HepG2 (cell line): ENCODE results near the gene MED23. TPM values are rescaled to one million over a fixed set of nuclear protein-coding genes. Genes with fewer than 3 reads are reported as not detected.

Experiments used
- ATF1 ChIP-seq: IDR thresholded peaks from 2 replicates; pipeline ENCODE4 v1.6.1; 2016; ENCODE audit warnings: mild to moderate bottlenecking, control low read depth
- ATF4 ChIP-seq, 2 experiments: fragments of 450-650 bp in 1 of 2; sonication (generic) in 1 of 2; formaldehyde crosslinking; IDR thresholded peaks; 2 replicates each; pipeline versions ENCODE4 v1.5.0 to v1.8.0; 2020 to 2022; ENCODE audit warnings: mild to moderate bottlenecking in 1 of 2, missing genetic modification reagents in 1 of 2
- DMAP1 ChIP-seq: IDR thresholded peaks from 2 replicates; pipeline ENCODE4 v1.6.1; 2016
- FOXO4 ChIP-seq: sonication (generic); formaldehyde crosslinking; conservative IDR thresholded peaks from 2 replicates; pipeline ENCODE4 v1.8.1; 2023; ENCODE audit warnings: missing genetic modification reagents
- KLF16 ChIP-seq, 2 experiments: sonication (generic) in 1 of 2; formaldehyde crosslinking in 1 of 2; IDR thresholded peaks; 2 replicates each; pipeline versions ENCODE4 v1.6.1 to v1.8.0; 2016 to 2023; ENCODE audit warnings: missing genetic modification reagents in 2 of 2, missing compliant biosample characterization in 1 of 2
- LCORL ChIP-seq, 2 experiments: fragments of 450-650 bp in 1 of 2; sonication (generic) in 1 of 2; formaldehyde crosslinking in 1 of 2; IDR thresholded peaks; 2 replicates each; pipeline versions ENCODE4 v1.5.0 to v1.6.1; 2017 to 2020; ENCODE audit warnings: antibody characterized with exemption in 1 of 2, missing genetic modification reagents in 1 of 2
- NFIC ChIP-seq: IDR thresholded peaks from 2 replicates; pipeline ENCODE4 v1.6.1; 2012; ENCODE audit warnings: mild to moderate bottlenecking, low read length, inconsistent platforms
- NFRKB ChIP-seq: fragments of 450-650 bp; IDR thresholded peaks from 2 replicates; pipeline ENCODE4 v1.6.1; 2017
- PLRG1 ChIP-seq: fragments of 450-650 bp; conservative IDR thresholded peaks from 2 replicates; pipeline ENCODE4 v1.6.1; 2016
- PLSCR1 ChIP-seq: sonication (generic); formaldehyde crosslinking; IDR thresholded peaks from 2 replicates; pipeline ENCODE4 v1.5.0; 2020; ENCODE audit warnings: missing genetic modification reagents, mild to moderate bottlenecking, borderline replicate concordance
- POLR2AphosphoS2 ChIP-seq: IDR thresholded peaks from 2 replicates; pipeline ENCODE4 v1.6.1; 2011; ENCODE audit warnings: low read depth, low read length, improper control_type of control experiment
- RFX3 ChIP-seq: IDR thresholded peaks from 2 replicates; pipeline ENCODE4 v1.6.1; 2016; ENCODE audit warnings: missing biosample characterization, missing genetic modification reagents
- SKI ChIP-seq: fragments of 450-650 bp; IDR thresholded peaks from one replicate; pipeline ENCODE4 v1.6.1; 2018; ENCODE audit warnings: mild to moderate bottlenecking; ENCODE audit not compliant: partially characterized antibody
- TMF1 ChIP-seq: sonication (generic); formaldehyde crosslinking; IDR thresholded peaks from 2 replicates; pipeline ENCODE4 v1.8.1; 2022; ENCODE audit warnings: low read depth, missing genetic modification reagents
- YEATS4 ChIP-seq: sonication (generic); formaldehyde crosslinking; IDR thresholded peaks from 2 replicates; pipeline ENCODE4 v1.4.0; 2020; ENCODE audit warnings: missing genetic modification reagents, borderline replicate concordance
- ZFAT ChIP-seq: sonication (generic); formaldehyde crosslinking; conservative IDR thresholded peaks from 2 replicates; pipeline ENCODE4 v1.8.1; 2023; ENCODE audit warnings: missing genetic modification reagents, inconsistent platforms
- ZNF20 ChIP-seq: sonication (generic); formaldehyde crosslinking; IDR thresholded peaks from 2 replicates; pipeline ENCODE4 v1.4.0; 2020; ENCODE audit warnings: mild to moderate bottlenecking, moderate library complexity, missing genetic modification reagents
- ZNF232 ChIP-seq: sonication (generic); formaldehyde crosslinking; IDR thresholded peaks from 2 replicates; pipeline ENCODE4 v1.4.0; 2020; ENCODE audit warnings: missing genetic modification reagents, borderline replicate concordance
- ZNF430 ChIP-seq: sonication (generic); formaldehyde crosslinking; IDR thresholded peaks from 2 replicates; pipeline ENCODE4 v1.9.0; 2021; ENCODE audit warnings: mild to moderate bottlenecking, missing genetic modification reagents
- ZNF546 ChIP-seq: sonication (generic); formaldehyde crosslinking; conservative IDR thresholded peaks from 2 replicates; pipeline ENCODE4 v1.8.1; 2023; ENCODE audit warnings: mild to moderate bottlenecking, missing genetic modification reagents
- ZNF549 ChIP-seq: sonication (generic); formaldehyde crosslinking; IDR thresholded peaks from 2 replicates; pipeline ENCODE4 v1.5.0; 2020; ENCODE audit warnings: missing genetic modification reagents
- ZNF564 ChIP-seq: sonication (generic); formaldehyde crosslinking; IDR thresholded peaks from 2 replicates; pipeline ENCODE4 v1.8.1; 2023; ENCODE audit warnings: mild to moderate bottlenecking, missing genetic modification reagents
- ZNF616 ChIP-seq: sonication (generic); formaldehyde crosslinking; IDR thresholded peaks from 2 replicates; pipeline ENCODE4 v1.5.0; 2020; ENCODE audit warnings: low read depth, mild to moderate bottlenecking, missing genetic modification reagents
- ZNF737 ChIP-seq: sonication (generic); formaldehyde crosslinking; IDR thresholded peaks from 2 replicates; pipeline ENCODE4 v1.5.0; 2020; ENCODE audit warnings: missing genetic modification reagents, mild to moderate bottlenecking, borderline replicate concordance
- ZNF766 ChIP-seq: sonication (generic); formaldehyde crosslinking; IDR thresholded peaks from 2 replicates; pipeline ENCODE4 v1.5.0; 2020; ENCODE audit warnings: missing genetic modification reagents, borderline replicate concordance
- ZNF777 ChIP-seq: sonication (generic); formaldehyde crosslinking; IDR thresholded peaks from 2 replicates; pipeline ENCODE4 v1.4.0; 2020; ENCODE audit warnings: missing genetic modification reagents
- polyA plus RNA-seq, 8 experiments: library from polyadenylated mRNA; depleted of rRNA in 3 of 8; stranded (reverse) in 7 of 8; unstranded in 1 of 8; fragments of >200 nt; fragmentation: Illumina TruSeq in 4 of 8; extraction: Trizol in 4 of 8; gene quantifications; 2 replicates each; pipeline versions ENCODE4 v1.2.1 to v1.2.3, GENCODE V29; 2011 to 2016; ENCODE audit warnings: low read depth in 4 of 8, missing spikeins in 1 of 8, mixed read lengths in 1 of 8; ENCODE audit not compliant: insufficient read depth in 1 of 8
- total RNA-seq, 5 experiments: library from RNA; depleted of rRNA; stranded (reverse); fragments of >200 nt; fragmentation: Illumina TruSeq; extraction: Trizol; gene quantifications; 2 replicates each; pipeline ENCODE4 v1.2.3, GENCODE V29; 2016; ENCODE audit warnings: low read depth in 1 of 5
- TF ChIP-seq, protein P1 (sequence below): sonication (generic); formaldehyde crosslinking; IDR thresholded peaks from 2 replicates; pipeline ENCODE4 v1.8.1; 2023; ENCODE audit warnings: mild to moderate bottlenecking, missing genetic modification reagents
- TF ChIP-seq, protein P2 (sequence below): sonication (generic); formaldehyde crosslinking; IDR thresholded peaks from 2 replicates; pipeline ENCODE4 v1.5.0; 2020; ENCODE audit warnings: mild to moderate bottlenecking, missing genetic modification reagents, borderline replicate concordance

MED23 gene
- total and polyA plus RNA-seq, 2 of the 13 experiments (the other 11 are each of a cell fraction or from before 2014, with no cell fraction given), result 34.9 to 50.5 TPM

- TF ChIP-seq FOXO4 (CRISPR knock-in tag) (no peak), NFIC (peak; percentile 95), YEATS4 (CRISPR knock-in tag) (peak; percentile 26; the same call in 1 of the 2 replicates), SKI (no peak), TMF1 (CRISPR knock-in tag) (no peak), NFRKB (no peak), RFX3 (no peak), ZNF549 (CRISPR knock-in tag) (no peak), ZNF20 (no peak), ZNF430 (CRISPR knock-in tag) (peak; percentile 64; the same call in 1 of the 2 replicates), ZFAT (CRISPR knock-in tag) (no peak), ZNF232 (CRISPR knock-in tag) (no peak), DMAP1 (no peak), ZNF737 (CRISPR knock-in tag) (no peak), PLRG1 (no peak), LCORL (IDR thresholded peaks at IDR 0.05) (peak; percentile 36; the same call in 1 of the 2 replicates), LCORL (CRISPR knock-in tag; IDR thresholded peaks at IDR 0.05) (peak; percentile 99), ATF1 (CRISPR knock-in tag) (no peak), ZNF777 (CRISPR knock-in tag) (no peak), ATF4 (CRISPR knock-in tag; IDR thresholded peaks at IDR 0.05) (no peak), POLR2AphosphoS2 (no peak), PLSCR1 (CRISPR knock-in tag) (no peak), KLF16 (CRISPR knock-in tag; IDR thresholded peaks at IDR 0.05) (no peak), ZNF564 (no peak), ZNF546 (CRISPR knock-in tag) (0 out of 2 replicates have a peak, but pooled peaks have one; percentile 5), ZNF766 (CRISPR knock-in tag) (no peak), ZNF616 (CRISPR knock-in tag) (no peak)
- TF ChIP-seq, protein P1, sequence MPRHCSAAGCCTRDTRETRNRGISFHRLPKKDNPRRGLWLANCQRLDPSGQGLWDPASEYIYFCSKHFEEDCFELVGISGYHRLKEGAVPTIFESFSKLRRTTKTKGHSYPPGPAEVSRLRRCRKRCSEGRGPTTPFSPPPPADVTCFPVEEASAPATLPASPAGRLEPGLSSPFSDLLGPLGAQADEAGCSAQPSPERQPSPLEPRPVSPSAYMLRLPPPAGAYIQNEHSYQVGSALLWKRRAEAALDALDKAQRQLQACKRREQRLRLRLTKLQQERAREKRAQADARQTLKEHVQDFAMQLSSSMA (CRISPR knock-in tag), result no peak
- TF ChIP-seq, protein P2, sequence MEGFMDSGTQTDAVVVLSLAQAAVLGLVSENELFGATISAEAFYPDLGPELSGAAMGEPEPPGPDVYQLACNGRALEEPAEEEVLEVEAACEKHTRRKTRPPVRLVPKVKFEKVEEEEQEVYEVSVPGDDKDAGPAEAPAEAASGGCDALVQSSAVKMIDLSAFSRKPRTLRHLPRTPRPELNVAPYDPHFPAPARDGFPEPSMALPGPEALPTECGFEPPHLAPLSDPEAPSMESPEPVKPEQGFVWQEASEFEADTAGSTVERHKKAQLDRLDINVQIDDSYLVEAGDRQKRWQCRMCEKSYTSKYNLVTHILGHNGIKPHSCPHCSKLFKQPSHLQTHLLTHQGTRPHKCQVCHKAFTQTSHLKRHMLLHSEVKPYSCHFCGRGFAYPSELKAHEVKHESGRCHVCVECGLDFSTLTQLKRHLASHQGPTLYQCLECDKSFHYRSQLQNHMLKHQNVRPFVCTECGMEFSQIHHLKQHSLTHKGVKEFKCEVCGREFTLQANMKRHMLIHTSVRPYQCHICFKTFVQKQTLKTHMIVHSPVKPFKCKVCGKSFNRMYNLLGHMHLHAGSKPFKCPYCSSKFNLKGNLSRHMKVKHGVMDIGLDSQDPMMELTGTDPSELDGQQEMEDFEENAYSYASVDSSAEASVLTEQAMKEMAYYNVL, result no peak
These were observed 53.9 kb downstream of the MED23 start (continued) for GRCh38 chr6:131574133-131574532.
